HL-60 (cell line): ENCODE results near the gene NPAS2.

Source experiments
- DNase-seq, 2 experiments: peaks; one replicate each; pipeline ENCODE4 v3.0.0-alpha.2; 2010 to 2020; ENCODE audit warnings: low read depth in 1 of 2, low spot score in 1 of 2
- H3K27ac ChIP-seq: fragments of 250-450 bp; sonication (Bioruptor Pico); replicated peaks from 2 replicates; pipeline ENCODE4 v1.5.1; 2020; ENCODE audit warnings: mild to moderate bottlenecking, moderate library complexity
- H3K27me3 ChIP-seq: fragments of 250-450 bp; sonication (Bioruptor Pico); 2 replicates; pipeline ENCODE4 v1.5.1; 2021; ENCODE audit warnings: mild to moderate bottlenecking, moderate library complexity; ENCODE audit not compliant: insufficient read depth, poor library complexity, severe bottlenecking
- H3K4me3 ChIP-seq: replicated peaks from 2 replicates; pipeline ENCODE4 v1.5.1; 2011; ENCODE audit warnings: mild to moderate bottlenecking, control low read depth, low read length; ENCODE audit not compliant: insufficient read depth
- GABPA ChIP-seq: IDR thresholded peaks from 2 replicates; pipeline ENCODE4 v1.6.1; 2012; ENCODE audit warnings: low read depth
- POLR2AphosphoS5 ChIP-seq: IDR thresholded peaks from 2 replicates; pipeline ENCODE4 v1.6.1; 2012; ENCODE audit warnings: low read depth
- SPI1 ChIP-seq: IDR thresholded peaks from 2 replicates; pipeline ENCODE4 v1.6.1; 2012; ENCODE audit warnings: low read depth, mild to moderate bottlenecking, borderline replicate concordance
- TF ChIP-seq, protein P1 (sequence below): IDR thresholded peaks from 2 replicates; pipeline ENCODE4 v1.6.1; 2012; ENCODE audit warnings: low read depth; ENCODE audit not compliant: insufficient replicate concordance
- TF ChIP-seq, protein P2 (sequence below): IDR thresholded peaks from one replicate; pipeline ENCODE4 v1.5.1; 2011; ENCODE audit warnings: low read length, control low read depth, inconsistent platforms; ENCODE audit not compliant: insufficient read depth

NPAS2 gene

GRCh38 chr2:100910111-100910510 is 90.2 kb downstream of the NPAS2 start:
- TF ChIP-seq POLR2AphosphoS5, result no peak
- TF ChIP-seq, protein P1, sequence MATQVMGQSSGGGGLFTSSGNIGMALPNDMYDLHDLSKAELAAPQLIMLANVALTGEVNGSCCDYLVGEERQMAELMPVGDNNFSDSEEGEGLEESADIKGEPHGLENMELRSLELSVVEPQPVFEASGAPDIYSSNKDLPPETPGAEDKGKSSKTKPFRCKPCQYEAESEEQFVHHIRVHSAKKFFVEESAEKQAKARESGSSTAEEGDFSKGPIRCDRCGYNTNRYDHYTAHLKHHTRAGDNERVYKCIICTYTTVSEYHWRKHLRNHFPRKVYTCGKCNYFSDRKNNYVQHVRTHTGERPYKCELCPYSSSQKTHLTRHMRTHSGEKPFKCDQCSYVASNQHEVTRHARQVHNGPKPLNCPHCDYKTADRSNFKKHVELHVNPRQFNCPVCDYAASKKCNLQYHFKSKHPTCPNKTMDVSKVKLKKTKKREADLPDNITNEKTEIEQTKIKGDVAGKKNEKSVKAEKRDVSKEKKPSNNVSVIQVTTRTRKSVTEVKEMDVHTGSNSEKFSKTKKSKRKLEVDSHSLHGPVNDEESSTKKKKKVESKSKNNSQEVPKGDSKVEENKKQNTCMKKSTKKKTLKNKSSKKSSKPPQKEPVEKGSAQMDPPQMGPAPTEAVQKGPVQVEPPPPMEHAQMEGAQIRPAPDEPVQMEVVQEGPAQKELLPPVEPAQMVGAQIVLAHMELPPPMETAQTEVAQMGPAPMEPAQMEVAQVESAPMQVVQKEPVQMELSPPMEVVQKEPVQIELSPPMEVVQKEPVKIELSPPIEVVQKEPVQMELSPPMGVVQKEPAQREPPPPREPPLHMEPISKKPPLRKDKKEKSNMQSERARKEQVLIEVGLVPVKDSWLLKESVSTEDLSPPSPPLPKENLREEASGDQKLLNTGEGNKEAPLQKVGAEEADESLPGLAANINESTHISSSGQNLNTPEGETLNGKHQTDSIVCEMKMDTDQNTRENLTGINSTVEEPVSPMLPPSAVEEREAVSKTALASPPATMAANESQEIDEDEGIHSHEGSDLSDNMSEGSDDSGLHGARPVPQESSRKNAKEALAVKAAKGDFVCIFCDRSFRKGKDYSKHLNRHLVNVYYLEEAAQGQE, result no peak
- TF ChIP-seq, protein P2, sequence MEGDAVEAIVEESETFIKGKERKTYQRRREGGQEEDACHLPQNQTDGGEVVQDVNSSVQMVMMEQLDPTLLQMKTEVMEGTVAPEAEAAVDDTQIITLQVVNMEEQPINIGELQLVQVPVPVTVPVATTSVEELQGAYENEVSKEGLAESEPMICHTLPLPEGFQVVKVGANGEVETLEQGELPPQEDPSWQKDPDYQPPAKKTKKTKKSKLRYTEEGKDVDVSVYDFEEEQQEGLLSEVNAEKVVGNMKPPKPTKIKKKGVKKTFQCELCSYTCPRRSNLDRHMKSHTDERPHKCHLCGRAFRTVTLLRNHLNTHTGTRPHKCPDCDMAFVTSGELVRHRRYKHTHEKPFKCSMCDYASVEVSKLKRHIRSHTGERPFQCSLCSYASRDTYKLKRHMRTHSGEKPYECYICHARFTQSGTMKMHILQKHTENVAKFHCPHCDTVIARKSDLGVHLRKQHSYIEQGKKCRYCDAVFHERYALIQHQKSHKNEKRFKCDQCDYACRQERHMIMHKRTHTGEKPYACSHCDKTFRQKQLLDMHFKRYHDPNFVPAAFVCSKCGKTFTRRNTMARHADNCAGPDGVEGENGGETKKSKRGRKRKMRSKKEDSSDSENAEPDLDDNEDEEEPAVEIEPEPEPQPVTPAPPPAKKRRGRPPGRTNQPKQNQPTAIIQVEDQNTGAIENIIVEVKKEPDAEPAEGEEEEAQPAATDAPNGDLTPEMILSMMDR, result no peak
- no peak for TF ChIP-seq GABPA
- no peak for TF ChIP-seq SPI1
- no peak overlapping the region for H3K27ac ChIP-seq
- DNase-seq, result no peak
- H3K27me3 ChIP-seq, result no peaks in the 10 kb centered on the region
- H3K4me3 ChIP-seq, result no peak overlapping the region

GRCh38 chr2:100919316-100919715 is 99.4 kb downstream of the NPAS2 start:
- DNase-seq, result peak in 1 of 2 experiments; percentile 5
- TF ChIP-seq, protein P1, result no peak
- TF ChIP-seq POLR2AphosphoS5 (no peak), GABPA (no peak), SPI1 (peak; percentile 25; the same call in 1 of the 2 replicates)
- TF ChIP-seq, protein P2, result peak; percentile 63
- H3K27me3 ChIP-seq, result no peaks in the 10 kb centered on the region
- H3K27ac ChIP-seq, result no peak overlapping the region
- no peak overlapping the region for H3K4me3 ChIP-seq

GRCh38 chr2:100921685-100922161 is 101.8 kb downstream of the NPAS2 start:
- H3K27me3 ChIP-seq, result no peaks in the 10 kb centered on the region
- no peak for DNase-seq
- no peak overlapping the region for H3K27ac ChIP-seq
- no peak overlapping the region for H3K4me3 ChIP-seq
- TF ChIP-seq, protein P1, result no peak
- TF ChIP-seq GABPA (no peak), SPI1 (no peak), POLR2AphosphoS5 (no peak)
- TF ChIP-seq, protein P2, result no peak
